ENCODE measurements around the gene PPP2R3C. TPM values are rescaled to one million over a fixed set of nuclear protein-coding genes. Genes with fewer than 3 reads are reported as not detected.
"Not testable (repeated sequence)": the region's sequence is repeated elsewhere in the genome, so short reads cannot be mapped to it uniquely, and the experiment has no call there.

The PPP2R3C gene
- 10 to 100 TPM; 48.7 to 53.6 (median 49.8) TPM for polyA plus RNA-seq (ENCODE audit: insufficient read length in 4 of 4)

DNA sequence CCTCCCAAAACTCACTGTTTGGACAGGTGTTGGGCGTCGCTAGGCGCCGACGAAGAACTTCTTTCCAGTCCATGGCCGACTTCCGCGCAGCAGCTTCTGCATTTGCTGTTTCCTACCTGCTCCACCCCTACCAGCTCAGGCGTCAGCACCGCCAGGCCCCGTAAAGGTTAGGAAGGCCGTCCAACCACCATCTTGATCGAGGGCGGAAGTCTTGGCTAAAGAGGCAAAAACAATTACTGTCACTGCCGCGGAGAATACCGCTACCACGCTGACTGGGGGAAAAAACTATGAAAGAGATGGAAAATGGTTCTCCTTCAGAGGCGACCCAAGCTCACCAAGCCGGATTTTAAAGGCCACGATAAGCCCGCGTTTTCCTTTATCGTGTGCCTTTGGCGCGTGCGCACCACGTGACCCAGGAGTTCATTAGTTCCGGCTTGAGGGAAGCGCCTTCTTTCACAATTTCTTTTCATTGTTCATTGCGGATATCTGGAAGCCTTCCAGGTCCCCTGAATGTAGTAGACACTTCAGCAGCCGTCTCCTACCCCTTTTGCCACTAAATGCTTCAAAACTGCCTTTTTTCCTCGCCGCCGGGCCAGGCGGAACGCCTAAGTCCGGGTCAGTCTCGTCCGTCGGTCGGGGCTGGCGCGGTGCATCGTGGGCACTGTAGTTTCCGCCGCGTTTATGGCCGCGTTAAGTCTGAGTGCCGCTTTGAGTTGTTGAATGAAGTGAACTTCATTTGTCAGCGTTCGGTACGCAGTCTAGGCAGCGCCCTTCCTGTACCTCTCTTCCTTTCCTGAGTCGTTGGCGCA is at the start of gene PPP2R3C, which contains the start of gene PRORP:
Gene PPP2R3C, minus strand, starts transcription at position 104 of the 809 bp plus-strand sequence. Its CDS starts 31 bp downstream, at position 73.
Gene PRORP, plus strand, starts transcription at position 666 of the 809 bp plus-strand sequence. CDS start 694 bp downstream, outside the sequence.
- DNase-seq (ENCODE audit: low read depth in 4 of 4, low spot score in 2 of 4): peak; percentile 86 to 100 (median 94)

DNA sequence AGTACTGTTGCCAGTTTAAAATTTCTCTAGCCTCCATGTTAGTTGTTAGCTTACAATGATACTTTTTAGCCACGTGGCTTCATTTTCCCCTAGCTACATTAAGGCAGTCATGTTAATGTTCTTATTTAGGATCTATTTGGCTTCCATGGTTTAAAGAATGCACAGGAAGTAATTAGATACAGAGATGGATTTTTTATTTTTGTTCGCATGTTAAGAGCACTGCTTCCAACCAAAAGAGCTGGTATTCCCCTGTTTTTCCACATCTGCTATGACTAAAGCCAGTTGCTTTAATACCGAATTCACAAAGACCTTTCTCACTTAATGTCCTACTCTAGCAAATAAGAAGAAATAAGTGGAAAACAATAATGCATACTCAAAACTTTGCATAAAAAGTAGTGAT is 45.7 kb upstream of the PPP2R3C start:
- DNase-seq (ENCODE audit: low read depth in 4 of 4, low spot score in 2 of 4): no peak

DNA sequence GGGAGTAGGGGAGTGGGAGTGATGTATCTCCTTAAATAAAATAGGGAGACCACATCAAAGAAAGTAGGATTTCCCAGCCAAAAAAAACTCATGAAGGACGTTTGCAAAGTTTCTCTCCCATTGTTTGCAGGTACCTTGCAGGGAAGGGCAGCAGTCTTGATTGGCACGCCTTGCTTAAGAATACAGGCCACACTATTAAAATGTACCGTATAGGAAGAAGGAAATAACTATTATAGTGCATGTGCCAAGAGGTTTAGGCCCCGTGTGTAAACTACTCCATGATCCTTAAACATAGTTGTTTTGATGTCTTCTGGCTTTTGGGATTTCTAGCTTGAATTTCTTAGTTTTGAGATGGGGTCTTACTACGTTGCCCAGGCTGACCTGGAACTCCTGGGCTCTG is 43.1 kb upstream of the PPP2R3C start:
- no peak for DNase-seq (ENCODE audit: low read depth in 4 of 4, low spot score in 2 of 4)

DNA sequence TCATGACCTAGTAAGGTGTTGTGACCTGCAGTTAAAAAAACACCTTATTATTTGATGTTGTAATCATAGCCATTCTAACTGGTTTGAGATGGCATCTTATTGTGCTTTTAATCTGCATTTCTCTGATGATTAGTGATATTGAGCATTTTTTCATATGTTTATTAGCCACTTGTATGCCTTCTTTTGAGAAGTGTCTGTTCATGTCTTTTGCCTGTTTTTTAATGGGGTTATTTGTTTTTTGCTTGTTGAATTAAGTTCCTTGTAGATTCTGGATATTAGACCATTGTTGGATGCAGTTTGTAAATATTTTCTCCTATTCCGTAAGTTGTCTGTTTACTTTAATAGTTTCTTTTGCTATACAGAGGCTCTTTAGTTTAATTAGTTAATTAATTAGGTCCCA is 41.6 kb upstream of the PPP2R3C start:
- no peak for DNase-seq (ENCODE audit: low read depth in 4 of 4, low spot score in 2 of 4)

DNA sequence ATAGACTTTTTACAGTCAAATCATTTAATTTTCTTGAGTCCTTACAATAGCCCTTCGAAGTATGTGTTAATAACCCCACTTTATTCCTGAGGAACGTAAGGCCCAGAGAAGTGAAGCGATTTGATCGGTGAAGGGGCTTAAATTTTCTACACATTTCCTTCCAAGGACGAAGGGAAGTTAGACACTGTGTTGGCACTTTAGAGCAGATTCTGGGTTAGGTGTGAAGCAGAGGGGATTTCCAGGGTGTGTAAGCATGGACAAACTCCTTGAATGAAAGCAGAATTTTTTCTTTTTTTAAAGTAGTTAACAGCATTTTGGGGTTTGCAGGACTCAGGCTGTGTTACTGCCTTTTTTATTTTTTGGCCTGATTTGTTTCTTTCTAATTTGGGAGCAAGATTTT is 39.4 kb upstream of the PPP2R3C start:
- no peak for DNase-seq (ENCODE audit: low read depth in 4 of 4, low spot score in 2 of 4)

GRCh38 chr14:35159742-35160409 is 38.1 kb upstream of the PPP2R3C start:
- DNase-seq (ENCODE audit: low read depth in 4 of 4, low spot score in 2 of 4): no peak

DNA sequence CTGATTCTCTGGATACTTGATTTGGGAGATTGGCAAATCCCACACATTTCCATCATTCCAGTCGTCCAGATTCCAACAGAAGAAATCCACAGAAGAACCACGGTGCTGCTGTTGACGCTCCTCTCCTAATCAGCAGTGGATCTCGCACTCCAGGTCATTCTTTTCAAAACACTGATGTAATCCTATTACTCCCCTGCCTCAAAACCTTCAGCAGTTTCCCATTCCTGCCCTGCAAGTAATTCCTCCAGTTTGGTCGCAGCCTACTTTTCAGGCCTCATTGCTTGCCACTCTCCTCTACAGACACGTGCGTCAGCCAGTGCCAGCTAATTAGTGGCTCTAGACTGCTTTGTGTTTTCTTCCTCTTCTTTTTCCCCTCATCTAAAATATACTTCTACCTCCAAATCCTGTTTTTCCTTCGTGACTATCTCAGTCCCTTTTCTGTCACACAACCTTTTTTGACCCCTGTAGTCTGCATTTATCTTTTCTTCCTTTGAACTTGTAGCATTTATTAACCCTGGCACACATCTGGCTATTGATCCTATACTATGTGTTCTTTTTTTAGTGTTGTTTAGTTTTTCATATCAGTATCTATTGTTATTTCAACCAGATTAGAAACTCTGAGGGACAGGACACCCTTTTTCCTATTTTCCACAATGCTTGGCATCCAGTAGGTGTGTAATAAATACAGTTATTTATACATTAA is 37.3 kb upstream of the PPP2R3C start:
- DNase-seq (ENCODE audit: low read depth in 4 of 4, low spot score in 2 of 4): no peak

GRCh38 chr14:35158491-35158890 is 36.7 kb upstream of the PPP2R3C start:
- DNase-seq (ENCODE audit: low read depth in 4 of 4, low spot score in 2 of 4): no peak

DNA sequence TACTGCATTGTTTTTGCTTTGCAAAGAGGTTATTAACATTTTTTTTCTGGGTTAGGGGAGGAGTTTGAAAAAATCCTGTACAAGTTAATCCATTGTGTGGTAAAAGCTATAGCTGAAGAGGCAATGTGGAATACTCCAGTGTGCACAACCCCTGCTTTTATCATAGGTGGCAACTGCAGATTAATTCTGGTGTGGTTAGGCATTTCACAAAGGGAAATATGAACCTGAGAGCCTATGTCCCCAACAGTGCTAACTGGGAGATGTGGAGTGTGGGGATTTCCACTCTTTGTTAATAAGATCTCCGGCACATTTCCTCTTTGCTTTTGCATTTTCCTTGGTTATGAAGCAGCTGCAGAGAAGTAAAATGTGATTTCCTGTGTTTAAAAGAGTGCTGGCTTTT is 34.2 kb upstream of the PPP2R3C start:
- no peak for DNase-seq (ENCODE audit: low read depth in 4 of 4, low spot score in 2 of 4)

DNA sequence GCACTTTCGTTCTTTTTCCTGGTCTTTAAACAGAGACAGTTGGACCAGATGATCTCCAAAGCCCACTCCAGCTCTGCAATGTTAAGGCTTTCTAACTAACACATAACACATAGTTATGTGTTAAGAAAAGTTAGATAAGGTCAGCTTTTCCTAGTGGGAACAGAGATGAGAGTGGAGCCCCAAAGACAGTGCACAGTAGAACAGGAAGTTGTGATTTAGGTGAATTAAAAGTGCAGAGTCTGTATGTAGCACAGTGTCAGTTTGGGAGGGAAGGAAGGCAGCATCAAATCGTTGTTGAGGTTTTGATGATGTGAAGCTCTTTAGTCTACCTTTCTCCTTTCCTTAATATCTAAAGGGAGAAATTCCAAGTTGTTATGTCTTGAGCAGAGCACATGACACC is 32.2 kb upstream of the PPP2R3C start:
- DNase-seq (ENCODE audit: low read depth in 4 of 4, low spot score in 2 of 4): no peak

GRCh38 chr14:35152531-35152930 is 30.7 kb upstream of the PPP2R3C start:
- DNase-seq (ENCODE audit: low read depth in 4 of 4, low spot score in 2 of 4): not testable (repeated sequence)

DNA sequence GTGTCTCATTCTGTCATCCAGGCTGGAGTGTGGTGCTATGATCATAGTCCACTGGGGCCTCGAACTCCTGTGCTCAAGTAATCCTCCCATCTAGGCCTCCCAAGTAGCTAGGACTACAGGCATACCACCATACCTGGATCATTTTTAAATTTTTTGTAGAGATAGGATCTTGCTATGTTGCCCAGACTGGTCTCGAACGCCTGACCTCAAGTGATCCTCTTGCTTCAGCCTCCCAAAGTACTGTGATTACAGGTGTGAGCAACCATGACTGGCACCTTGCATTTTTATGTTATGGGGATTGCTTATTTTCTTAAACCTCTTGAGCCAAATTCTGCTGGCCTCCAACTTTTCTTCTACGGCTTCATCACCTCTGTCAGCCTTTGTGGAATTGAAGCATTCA is 27.4 kb upstream of the PPP2R3C start:
- no peak for DNase-seq (ENCODE audit: low read depth in 4 of 4, low spot score in 2 of 4)

DNA sequence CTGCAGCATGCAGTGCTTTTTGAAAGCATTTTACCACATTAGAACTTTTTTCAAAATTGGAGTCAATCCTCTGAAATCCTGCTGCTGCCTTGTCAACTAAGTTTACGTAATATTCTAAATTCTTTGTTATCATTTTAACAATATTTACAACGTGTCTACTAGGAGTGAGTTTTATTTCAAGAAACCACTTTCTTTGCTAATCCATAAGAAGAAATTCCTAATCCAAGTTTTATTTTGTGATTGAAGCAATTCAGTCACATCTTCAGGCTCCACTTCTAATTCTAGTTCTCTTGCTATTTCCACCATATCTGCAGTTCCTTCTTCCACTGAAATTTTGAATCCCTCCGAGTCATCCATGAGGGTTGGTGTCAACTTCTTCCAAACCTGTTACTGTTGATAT is 25.9 kb upstream of the PPP2R3C start:
- no peak for DNase-seq (ENCODE audit: low read depth in 4 of 4, low spot score in 2 of 4)

- no peak for DNase-seq (ENCODE audit: low read depth in 4 of 4, low spot score in 2 of 4)
Observed at GRCh38 chr14:35147186-35147585, 25.4 kb upstream of the PPP2R3C start.

- no peak for DNase-seq (ENCODE audit: low read depth in 4 of 4, low spot score in 2 of 4)
Observed at GRCh38 chr14:35146711-35147149, 24.9 kb upstream of the PPP2R3C start.

DNA sequence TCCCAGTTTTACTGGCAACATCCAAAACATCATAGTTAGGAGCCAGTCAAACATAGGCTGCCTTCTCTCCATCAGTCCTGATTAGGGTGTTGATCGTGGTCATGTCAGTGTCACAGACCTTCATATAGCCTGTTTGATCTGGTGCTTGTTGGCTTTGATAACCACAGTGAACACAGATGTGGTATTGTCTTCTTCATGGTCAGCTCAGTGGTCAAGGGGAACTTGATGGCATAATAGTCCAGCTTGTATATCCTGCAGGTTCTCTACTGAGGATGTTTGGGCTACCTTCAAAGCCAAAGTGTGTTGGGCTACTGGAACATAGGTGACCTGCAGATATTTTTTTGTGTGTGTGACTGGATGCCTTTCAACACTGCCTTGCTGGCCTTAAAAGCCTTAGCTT is 22.2 kb upstream of the PPP2R3C start:
- DNase-seq (ENCODE audit: low read depth in 4 of 4, low spot score in 2 of 4): no peak

GRCh38 chr14:35140718-35141581 is 19.2 kb upstream of the PPP2R3C start:
- no peak for DNase-seq (ENCODE audit: low read depth in 4 of 4, low spot score in 2 of 4)

DNA sequence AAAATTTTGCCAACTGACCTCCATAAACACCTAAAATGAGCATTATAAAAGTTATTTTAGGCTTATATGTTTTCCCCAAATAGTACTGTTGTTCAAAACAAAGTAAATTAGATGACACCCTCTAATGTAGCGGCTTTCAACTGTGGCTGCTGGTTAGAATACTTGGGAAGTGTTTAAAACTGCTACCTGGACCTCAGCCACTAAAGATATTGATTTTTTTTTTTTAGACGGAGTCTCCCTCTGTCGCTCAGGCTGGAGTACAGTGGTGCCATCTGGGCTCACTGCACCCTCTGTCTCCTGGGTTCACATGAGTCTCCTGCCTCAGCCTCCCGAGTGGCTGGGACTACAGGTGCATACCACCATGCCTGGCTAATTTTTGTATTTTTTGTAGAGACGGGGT is 16.8 kb upstream of the PPP2R3C start:
- no peak for DNase-seq (ENCODE audit: low read depth in 4 of 4, low spot score in 2 of 4)

DNA sequence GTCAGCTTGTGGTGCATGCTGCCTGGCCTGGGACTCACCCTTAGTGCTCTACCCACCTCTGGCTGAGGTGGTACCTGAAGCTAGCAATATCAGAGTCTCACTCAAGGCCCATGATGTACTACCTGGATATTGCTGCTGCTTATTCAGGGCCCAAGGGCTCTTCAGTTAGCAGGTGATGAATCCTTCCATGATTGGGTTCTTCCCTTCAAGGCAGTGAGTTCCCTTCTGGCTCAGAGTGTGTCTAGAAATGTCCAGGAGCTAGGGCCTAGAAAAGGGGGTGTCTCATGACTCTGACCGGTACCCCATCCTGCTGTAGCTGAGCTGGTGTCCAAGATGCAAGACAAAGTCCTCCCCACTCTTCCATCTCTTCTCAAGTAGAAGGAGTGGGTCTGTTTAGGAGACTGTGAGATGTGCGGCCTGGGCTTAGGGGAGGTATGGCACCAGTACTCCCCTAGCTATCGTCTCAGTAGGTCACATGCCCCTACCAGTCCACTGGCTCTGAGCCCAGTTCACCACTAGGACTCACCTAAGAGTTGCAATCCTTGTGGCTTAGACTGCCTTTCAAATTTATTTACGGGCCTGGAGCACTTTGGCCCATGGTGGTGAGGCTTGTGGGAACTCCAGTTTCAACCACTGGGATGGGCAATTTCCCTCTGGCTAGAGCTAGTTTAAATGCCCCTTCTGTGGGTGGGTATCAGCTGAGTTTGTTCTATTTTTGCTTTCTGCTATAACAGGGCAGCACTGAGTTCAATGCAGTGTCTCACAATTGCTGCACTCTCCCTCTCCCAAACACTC is 12.7 kb upstream of the PPP2R3C start:
- DNase-seq (ENCODE audit: low read depth in 4 of 4, low spot score in 2 of 4): no peak

Measured in left renal cortex interstitium (tissue), 4 donors.